Prostate gland (tissue), 2 donors: Measurements from ENCODE around the gene DPM3. TPM values are rescaled to one million over a fixed set of nuclear protein-coding genes. Genes with fewer than 3 reads are reported as not detected.
A peak's percentile ranks its signal among the peaks of the same experiment; 100 is the strongest.

Source experiments
- DNase-seq: peaks from one replicate; pipeline ENCODE4 v3.0.0-alpha.2; 2019; ENCODE audit warnings: low spot score
- H3K27ac ChIP-seq, 2 donors: fragments of 200-600 bp; sonication (generic); 2 replicates each; pipeline ENCODE4 v1.5.1; 2017 to 2019
- H3K27me3 ChIP-seq: fragments of 200-600 bp; sonication (generic); replicated peaks from 2 replicates; pipeline ENCODE4 v1.5.1; 2019; ENCODE audit not compliant: insufficient read depth
- H3K36me3 ChIP-seq, 2 donors: fragments of 200-600 bp; sonication (generic); 1 replicate in 1 of 2; 2 replicates in 1 of 2; pipeline versions ENCODE4 v1.5.1 to v1.8.1; 2017 to 2019
- H3K4me1 ChIP-seq: fragments of 200-600 bp; sonication (generic); replicated peaks from 2 replicates; pipeline ENCODE4 v1.5.1; 2019
- H3K4me3 ChIP-seq, 2 donors: fragments of 200-600 bp; sonication (generic); 2 replicates each; pipeline ENCODE4 v1.5.1; 2017 to 2019
- H3K9me3 ChIP-seq: fragments of 200-600 bp; sonication (generic); 2 replicates; pipeline ENCODE4 v1.5.1; 2017
- POLR2A ChIP-seq: fragments of 450-650 bp; IDR thresholded peaks from one replicate; pipeline ENCODE4 v1.6.1; 2016; ENCODE audit warnings: antibody characterized with exemption, mild to moderate bottlenecking
- POLR2AphosphoS5 ChIP-seq: sonication (generic); formaldehyde crosslinking; IDR thresholded peaks from one replicate; pipeline ENCODE4 v1.6.1; 2017; ENCODE audit warnings: antibody characterized with exemption
- WGBS: methylation state at CpG from one replicate; pipeline ENCODE4 v1.1.5; 2018; 5-methylcytosine and 5-hydroxymethylcytosine counted together
- intact Hi-C: fragments of 100-400 bp; cut with DNase I; formaldehyde crosslinking; loops from one replicate; pipeline ENCODE4 v1.14.2; 2022
- total RNA-seq, 2 donors: library from RNA; depleted of rRNA; stranded (reverse); fragments of >200 nt; gene quantifications; one replicate each; pipeline ENCODE4 v1.1.0, GENCODE V29; 2016
- TF ChIP-seq, protein P1 (sequence below), 4 experiments: fragments of 200-600 bp in 2 of 4; fragments of 450-650 bp in 2 of 4; sonication (generic) in 2 of 4; IDR thresholded peaks; 1 replicate in 3 of 4; 2 replicates in 1 of 4; pipeline ENCODE4 v1.5.1; 2016 to 2019; ENCODE audit warnings: antibody characterized with exemption in 4 of 4, mild to moderate bottlenecking in 2 of 4, moderate library complexity in 2 of 4

Gene DPM3
- total RNA-seq, 2 donors from 2014 or later, result 93.6 to 97.0 TPM

- H3K4me3 ChIP-seq, result no peak overlapping the region
- intact Hi-C loops, result no loop called here
- peak; percentile 49 for TF ChIP-seq POLR2A
- TF ChIP-seq, protein P1, sequence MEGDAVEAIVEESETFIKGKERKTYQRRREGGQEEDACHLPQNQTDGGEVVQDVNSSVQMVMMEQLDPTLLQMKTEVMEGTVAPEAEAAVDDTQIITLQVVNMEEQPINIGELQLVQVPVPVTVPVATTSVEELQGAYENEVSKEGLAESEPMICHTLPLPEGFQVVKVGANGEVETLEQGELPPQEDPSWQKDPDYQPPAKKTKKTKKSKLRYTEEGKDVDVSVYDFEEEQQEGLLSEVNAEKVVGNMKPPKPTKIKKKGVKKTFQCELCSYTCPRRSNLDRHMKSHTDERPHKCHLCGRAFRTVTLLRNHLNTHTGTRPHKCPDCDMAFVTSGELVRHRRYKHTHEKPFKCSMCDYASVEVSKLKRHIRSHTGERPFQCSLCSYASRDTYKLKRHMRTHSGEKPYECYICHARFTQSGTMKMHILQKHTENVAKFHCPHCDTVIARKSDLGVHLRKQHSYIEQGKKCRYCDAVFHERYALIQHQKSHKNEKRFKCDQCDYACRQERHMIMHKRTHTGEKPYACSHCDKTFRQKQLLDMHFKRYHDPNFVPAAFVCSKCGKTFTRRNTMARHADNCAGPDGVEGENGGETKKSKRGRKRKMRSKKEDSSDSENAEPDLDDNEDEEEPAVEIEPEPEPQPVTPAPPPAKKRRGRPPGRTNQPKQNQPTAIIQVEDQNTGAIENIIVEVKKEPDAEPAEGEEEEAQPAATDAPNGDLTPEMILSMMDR (IDR thresholded peaks at IDR 0.05), result no peak
- H3K4me1 ChIP-seq, result peaks cover 6% of the 10 kb centered on the region
- 41% methylated on average over 11 of the region's 11 CpGs for WGBS
- no peaks in the 10 kb centered on the region for H3K36me3 ChIP-seq
- no peaks in the 10 kb centered on the region for H3K9me3 ChIP-seq
- peak overlapping the region; percentile 94 to 98 for H3K27ac ChIP-seq
- DNase-seq, result peak; percentile 59
- no peaks in the 10 kb centered on the region for H3K27me3 ChIP-seq
Measured at GRCh38 chr1:155125511-155125945, 14.8 kb downstream of the DPM3 start.

- H3K4me1 ChIP-seq, result peaks cover 6% of the 10 kb centered on the region
- no peaks in the 10 kb centered on the region for H3K27me3 ChIP-seq
- H3K9me3 ChIP-seq, result no peaks in the 10 kb centered on the region
- H3K27ac ChIP-seq, result peak overlapping the region; percentile 94 to 98
- DNase-seq, result no peak
- intact Hi-C loops, result no loop called here
- WGBS, result 82% methylated on average over 16 of the region's 16 CpGs
- no peak overlapping the region for H3K4me3 ChIP-seq
- no peak for TF ChIP-seq POLR2AphosphoS5
- TF ChIP-seq POLR2A, result no peak
- TF ChIP-seq, protein P1 (IDR thresholded peaks at IDR 0.05), result no peak
- H3K36me3 ChIP-seq, result no peaks in the 10 kb centered on the region
Measured at GRCh38 chr1:155124503-155125463, 15.5 kb downstream of the DPM3 start.

GRCh38 chr1:155123801-155124200 lies 16.5 kb downstream of the DPM3 start:
- no peak for DNase-seq
- Histone ChIP-seq H3K27me3 (no peaks in the 10 kb centered on the region), H3K27ac (peak overlapping the region; percentile 19 to 94), H3K36me3 (no peaks in the 10 kb centered on the region), H3K4me3 (no peak overlapping the region), H3K4me1 (peaks cover 6% of the 10 kb centered on the region), H3K9me3 (no peaks in the 10 kb centered on the region)
- intact Hi-C loops, result no loop called here
- TF ChIP-seq POLR2A, result no peak
- TF ChIP-seq POLR2AphosphoS5, result peak; percentile 75
- 38% methylated on average over 4 of the region's 4 CpGs for WGBS

DNA sequence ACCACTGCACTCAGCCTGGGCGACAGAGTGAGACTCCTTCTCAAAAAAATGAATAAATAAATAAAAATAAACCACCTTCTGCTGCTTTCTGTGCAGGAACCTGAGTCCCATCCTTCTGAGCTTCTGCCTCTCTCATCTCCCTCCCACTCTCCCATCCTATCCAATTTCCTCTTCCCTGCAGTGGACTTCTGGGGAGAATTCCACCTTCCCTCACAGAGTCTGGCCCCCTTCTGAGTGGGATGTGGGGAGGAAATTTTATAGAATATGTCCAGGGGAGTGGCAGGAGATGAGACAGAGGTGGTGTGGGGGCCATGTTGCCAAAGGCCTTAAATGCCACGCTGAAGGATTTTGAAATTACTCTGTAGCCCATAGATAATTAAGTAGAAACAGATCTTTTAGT lies 18.0 kb downstream of the DPM3 start:
- Histone ChIP-seq H3K36me3 (no peaks in the 10 kb centered on the region), H3K27me3 (no peaks in the 10 kb centered on the region), H3K9me3 (no peaks in the 10 kb centered on the region), H3K27ac (no peak overlapping the region), H3K4me3 (no peak overlapping the region), H3K4me1 (peaks cover 6% of the 10 kb centered on the region)
- DNase-seq, result no peak
- TF ChIP-seq POLR2AphosphoS5 (no peak), POLR2A (no peak)
- TF ChIP-seq, protein P1 (IDR thresholded peaks at IDR 0.05), result no peak
- intact Hi-C loops, result no loop called here
- WGBS, result 80% methylated on average over 2 of the region's 2 CpGs

DNA sequence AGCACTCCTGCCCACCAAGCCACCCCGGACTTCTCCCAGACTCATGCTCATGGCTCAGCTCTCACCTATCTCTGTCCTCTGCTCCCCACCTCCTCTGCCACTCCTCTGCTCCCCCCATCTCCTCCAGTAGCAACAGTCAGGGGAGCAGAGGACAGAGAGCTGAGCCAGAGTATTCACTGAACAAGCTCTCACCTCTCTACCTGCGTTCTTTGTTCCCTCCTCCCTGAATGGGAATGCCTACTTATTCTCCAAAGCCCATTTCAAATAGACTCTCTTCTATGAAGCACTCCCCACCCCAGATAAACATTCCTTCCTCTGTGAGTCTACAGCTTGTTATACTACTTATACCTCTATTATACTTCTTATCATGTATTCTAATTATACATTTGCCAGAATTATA lies 19.1 kb downstream of the DPM3 start:
- H3K27me3 ChIP-seq, result no peaks in the 10 kb centered on the region
- 85% methylated on average over 2 of the region's 2 CpGs for WGBS
- no peaks in the 10 kb centered on the region for H3K9me3 ChIP-seq
- no peak for DNase-seq
- H3K4me1 ChIP-seq, result peaks cover 6% of the 10 kb centered on the region
- peak overlapping the region in 1 of 2 donors; percentile 72 for H3K27ac ChIP-seq
- H3K4me3 ChIP-seq, result no peak overlapping the region
- no peaks in the 10 kb centered on the region for H3K36me3 ChIP-seq
- TF ChIP-seq POLR2A, result no peak
- no peak for TF ChIP-seq POLR2AphosphoS5
- TF ChIP-seq, protein P1 (IDR thresholded peaks at IDR 0.05), result no peak
- intact Hi-C loops, result no loop called here
